ENCODE data around the gene ATOSA.

ATOSA gene

DNA sequence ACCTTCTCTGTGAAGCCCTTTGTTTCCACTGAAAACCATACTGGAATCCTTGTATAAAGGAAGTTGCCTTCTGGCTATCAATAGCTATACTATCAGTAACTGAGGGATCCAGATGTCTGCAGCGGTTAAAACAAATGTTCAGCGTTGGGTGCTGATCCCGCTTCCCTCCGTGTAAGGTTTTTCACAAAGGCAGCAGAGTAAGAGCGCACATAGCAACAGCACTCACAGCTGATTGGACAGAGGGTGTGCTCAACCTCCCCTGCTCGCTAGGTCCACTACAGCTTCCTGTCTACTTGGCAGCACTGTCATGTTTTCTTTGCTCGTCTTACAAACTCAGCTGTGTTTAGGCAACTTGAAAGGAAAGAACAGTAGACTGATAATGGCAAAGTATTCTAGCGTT, 27.3 kb downstream of the ATOSA start:
- DNase-seq (ENCODE audit: low read depth in 2 of 2) = no peak

DNA sequence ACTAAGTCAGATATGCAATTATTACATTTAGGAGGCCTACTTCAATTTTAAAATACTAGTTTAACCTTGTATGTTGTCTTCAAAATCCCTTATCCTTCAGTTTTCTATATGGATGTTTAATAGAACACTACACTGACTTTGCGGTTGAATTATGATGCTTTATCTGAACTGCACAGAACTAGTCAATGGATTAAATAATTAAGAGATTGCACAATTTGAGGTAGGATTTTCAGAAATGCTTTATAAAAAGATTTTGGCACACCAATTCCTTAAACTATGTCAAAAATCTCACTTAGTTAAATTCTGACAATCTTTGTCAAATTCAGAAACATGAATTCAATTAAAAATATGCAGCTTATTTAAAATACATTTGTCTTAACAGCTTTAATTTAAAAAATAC, 28.1 kb downstream of the ATOSA start:
- DNase-seq (ENCODE audit: low read depth in 2 of 2) = no peak

DNA sequence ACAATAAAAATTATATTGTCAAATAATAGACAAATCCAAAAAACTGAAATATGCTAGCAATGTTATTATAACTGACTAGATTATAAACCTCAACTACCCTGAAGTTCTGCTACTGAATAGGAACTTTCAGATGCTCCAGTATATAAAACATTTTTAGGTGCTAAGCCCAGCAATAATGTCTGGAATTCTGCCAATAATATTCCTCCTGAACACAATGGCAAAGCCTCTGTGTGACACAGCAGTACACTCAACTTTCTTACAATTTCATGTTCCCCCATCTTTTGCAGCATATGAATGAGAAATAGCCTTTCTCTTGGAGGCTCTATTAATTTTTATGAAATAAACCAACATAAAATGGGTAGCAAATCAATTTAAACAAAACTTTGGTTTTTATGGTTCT, 29.5 kb downstream of the ATOSA start:
- DNase-seq (ENCODE audit: low read depth in 2 of 2) = no peak

DNA sequence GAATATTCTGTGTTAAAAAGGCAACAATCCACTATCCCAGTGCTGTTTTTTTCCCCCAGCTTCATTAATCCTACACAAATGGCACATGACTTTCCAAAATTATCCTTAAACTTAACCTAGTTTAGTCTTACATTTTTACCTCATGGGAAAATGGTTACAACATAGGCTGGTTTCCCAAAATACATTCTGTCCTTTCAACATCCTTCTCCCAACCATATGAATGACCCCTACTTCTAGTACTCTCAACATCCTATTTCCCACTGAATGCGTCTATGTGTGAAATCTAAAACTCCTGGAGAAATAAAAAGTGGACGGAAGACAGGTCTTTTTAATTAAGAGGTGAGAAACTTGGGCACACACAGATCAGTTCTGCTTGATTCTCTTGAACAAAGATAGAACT, 33.3 kb downstream of the ATOSA start:
- DNase-seq (ENCODE audit: low read depth in 2 of 2) = no peak

DNA sequence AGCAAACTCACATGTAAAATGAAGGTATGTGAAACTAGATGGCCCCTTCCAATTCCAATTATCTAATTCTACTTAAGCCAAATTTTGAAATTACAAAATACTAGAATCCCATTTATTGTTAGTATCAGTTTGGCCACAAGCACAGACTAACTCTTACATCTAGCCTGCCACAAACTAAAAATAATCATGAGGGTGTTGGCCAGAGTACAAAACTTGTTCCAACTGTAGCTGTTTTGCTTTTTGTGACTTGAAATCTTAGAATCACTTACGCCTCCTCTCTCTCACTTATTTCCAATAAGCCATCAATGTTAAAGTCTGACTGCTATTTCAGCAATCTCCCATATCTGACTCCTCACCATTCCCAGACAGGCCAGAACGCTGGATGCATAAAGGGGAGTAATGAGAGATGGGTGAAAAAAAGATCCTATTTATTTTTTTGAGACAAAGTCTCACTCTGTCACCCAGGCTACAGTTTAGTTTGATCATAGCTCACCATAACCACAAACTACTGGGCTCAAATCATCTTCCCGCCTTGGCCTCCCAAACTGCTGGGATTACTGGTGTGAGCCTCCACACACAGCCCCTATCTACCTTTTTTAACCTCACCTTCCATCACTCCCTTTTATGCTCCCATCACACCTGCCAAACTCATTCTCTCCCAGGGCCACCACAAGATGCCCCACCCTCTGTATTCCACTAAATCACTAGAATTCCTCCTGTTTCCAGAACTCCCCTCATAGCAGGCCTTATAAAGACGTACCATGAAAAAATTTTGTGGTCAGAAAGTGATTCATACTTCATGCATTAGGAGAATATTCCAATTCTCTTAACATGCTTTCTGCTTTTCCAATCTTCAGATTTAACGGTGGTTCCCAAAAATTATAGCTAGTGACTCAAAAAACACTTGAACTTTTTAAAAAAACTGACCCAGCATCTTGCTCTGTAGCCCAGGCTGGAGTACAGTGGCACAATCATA, 36.5 kb downstream of the ATOSA start:
- DNase-seq (ENCODE audit: low read depth in 2 of 2) = no peak

DNA sequence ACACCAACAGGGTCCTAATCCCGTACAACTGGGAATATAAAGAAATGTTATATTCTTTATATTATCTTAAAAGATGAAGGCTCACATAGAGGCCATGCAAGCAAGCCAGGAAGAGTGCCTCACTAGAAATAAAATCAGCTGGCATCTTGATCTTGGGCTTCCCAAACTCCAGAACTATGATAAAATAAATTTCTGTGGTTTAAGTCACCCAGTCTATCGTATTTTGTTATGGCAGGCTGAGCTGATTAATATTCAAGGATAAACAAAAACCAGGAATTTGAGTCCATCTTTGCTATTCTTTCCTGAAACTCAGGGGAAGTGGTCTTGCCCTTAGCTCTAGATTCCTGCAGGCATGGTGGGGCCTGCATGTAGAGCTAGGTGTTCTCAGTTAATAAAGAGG, 42.7 kb downstream of the ATOSA start:
- DNase-seq (ENCODE audit: low read depth in 2 of 2) = no peak

DNA sequence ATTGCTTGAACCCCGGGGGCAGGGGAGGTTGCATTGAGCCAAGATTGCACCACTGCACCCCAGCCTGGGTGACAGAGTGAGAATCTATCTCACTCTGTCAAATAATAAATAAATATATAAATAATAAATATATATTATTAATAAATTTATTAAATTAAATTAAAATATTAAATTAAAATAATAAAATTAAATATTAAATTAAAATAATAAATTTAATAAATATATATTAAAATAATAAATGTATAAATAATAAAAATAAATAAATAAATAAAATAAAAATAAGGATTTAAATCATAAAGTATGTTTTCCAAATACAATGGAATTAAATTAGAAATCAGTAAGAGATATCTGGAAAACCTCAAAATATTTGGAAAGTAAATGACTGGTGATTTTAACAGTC, 43.3 kb downstream of the ATOSA start:
- no peak for DNase-seq (ENCODE audit: low read depth in 2 of 2)

Measured in stimulated activated CD4-positive, alpha-beta T cell treated with anti-CD3 and anti-CD28 coated beads, Interleukin-1b, Interleukin-23, amount 100 ng/mL, for 1 hour (primary cell).